Measurements from ENCODE around the gene POLR3C.

The POLR3C gene

GRCh38 chr1:145874646-145875045 is 50.6 kb downstream of the POLR3C start:
- no peak for DNase-seq (ENCODE audit: low read depth)
- no peak for TF ChIP-seq CTCF (IDR thresholded peaks at IDR 0.05; ENCODE audit: low read depth, low read length, missing control alignments)

GRCh38 chr1:145877923-145878486 is 54.0 kb downstream of the POLR3C start:
- no peak for TF ChIP-seq CTCF (IDR thresholded peaks at IDR 0.05; ENCODE audit: low read depth, low read length, missing control alignments)
- no peak for DNase-seq (ENCODE audit: low read depth)
- H3K4me3 ChIP-seq (ENCODE audit: low read depth, low read length) = no peak overlapping the region

More at GRCh38 chr1:145874646-145875045, 50.6 kb downstream of the POLR3C start:
- H3K4me3 ChIP-seq (ENCODE audit: low read depth, low read length) = no peak overlapping the region

- TF ChIP-seq CTCF (IDR thresholded peaks at IDR 0.05; ENCODE audit: low read depth, low read length, missing control alignments) = no peak
- H3K4me3 ChIP-seq (ENCODE audit: low read depth, low read length) = no peak overlapping the region
- DNase-seq (ENCODE audit: low read depth) = no peak
These were observed 54.7 kb downstream of the POLR3C start for GRCh38 chr1:145878724-145879123.

GRCh38 chr1:145879775-145880174 is 55.8 kb downstream of the POLR3C start:
- DNase-seq (ENCODE audit: low read depth) = no peak
- no peak for TF ChIP-seq CTCF (IDR thresholded peaks at IDR 0.05; ENCODE audit: low read depth, low read length, missing control alignments)
- no peak overlapping the region for H3K4me3 ChIP-seq (ENCODE audit: low read depth, low read length)

GRCh38 chr1:145884675-145885074 is 60.7 kb downstream of the POLR3C start:
- H3K4me3 ChIP-seq (ENCODE audit: low read depth, low read length) = no peak overlapping the region
- no peak for DNase-seq (ENCODE audit: low read depth)
- no peak for TF ChIP-seq CTCF (IDR thresholded peaks at IDR 0.05; ENCODE audit: low read depth, low read length, missing control alignments)

GRCh38 chr1:145885738-145886287 is 61.8 kb downstream of the POLR3C start, which contains the start of gene ANKRD35:
Gene ANKRD35 (minus strand): TSS chr1:145885866. CDS start chr1:145885758, 108 bp downstream.
- H3K4me3 ChIP-seq (ENCODE audit: low read depth, low read length) = peak within 1 kb of the TSS; percentile 68
- peak; percentile 25 for DNase-seq (ENCODE audit: low read depth)
- no peak for TF ChIP-seq CTCF (IDR thresholded peaks at IDR 0.05; ENCODE audit: low read depth, low read length, missing control alignments)

- H3K4me3 ChIP-seq (ENCODE audit: low read depth, low read length) = peak overlapping the region; percentile 68; the same call in 1 of the 2 replicates
- DNase-seq (ENCODE audit: low read depth) = no peak
- no peak for TF ChIP-seq CTCF (IDR thresholded peaks at IDR 0.05; ENCODE audit: low read depth, low read length, missing control alignments)
These were observed 62.4 kb downstream of the POLR3C start for GRCh38 chr1:145886390-145886789.

Measured in GM12864 (cell line).